Nephron progenitor cell (in vitro differentiated cells): Measurements from ENCODE around the gene SIX2.
A peak's percentile ranks its signal among the peaks of the same experiment; 100 is the strongest.

Experiments
- DNase-seq: peaks from one replicate; pipeline ENCODE4 v3.0.0; 2021
- H3K27ac Mint-ChIP-seq: 2 replicates; pipeline ENCODE4 v1.8.0; 2021; ENCODE audit warnings: mild to moderate bottlenecking, moderate library complexity, mixed read lengths
- H3K27me3 Mint-ChIP-seq: 2 replicates; pipeline ENCODE4 v1.8.0; 2021; ENCODE audit warnings: mild to moderate bottlenecking, low read depth, mixed read lengths; ENCODE audit not compliant: poor library complexity
- H3K36me3 Mint-ChIP-seq: 2 replicates; pipeline ENCODE4 v1.8.0; 2021; ENCODE audit warnings: low read depth, mixed read lengths
- H3K4me1 Mint-ChIP-seq: 2 replicates; pipeline ENCODE4 v1.8.0; 2021; ENCODE audit warnings: mixed read lengths
- H3K4me3 Mint-ChIP-seq: 2 replicates; pipeline ENCODE4 v1.8.0; 2021; ENCODE audit warnings: mild to moderate bottlenecking, moderate library complexity, mixed read lengths
- H3K9me3 Mint-ChIP-seq: 2 replicates; pipeline ENCODE4 v1.8.0; 2021; ENCODE audit warnings: mild to moderate bottlenecking, moderate library complexity, mixed read lengths
- CTCF ChIP-seq: fragments of 200-600 bp; sonication (generic); IDR thresholded peaks from 2 replicates; pipeline ENCODE4 v1.5.0; 2021; ENCODE audit warnings: antibody characterized with exemption

Gene SIX2

GRCh38 chr2:44980751-44981713 lies 28.2 kb downstream of the SIX2 start:
- H3K27ac Mint-ChIP-seq = no peak overlapping the region
- H3K4me1 Mint-ChIP-seq = peaks cover 29% of the 10 kb centered on the region
- H3K9me3 Mint-ChIP-seq = peaks cover 9% of the 10 kb centered on the region
- peaks cover 33% of the 10 kb centered on the region for H3K27me3 Mint-ChIP-seq
- no peaks in the 10 kb centered on the region for H3K36me3 Mint-ChIP-seq
- no peak overlapping the region for H3K4me3 Mint-ChIP-seq
- DNase-seq = no peak
- no peak for TF ChIP-seq CTCF

- TF ChIP-seq CTCF = no peak
- Mint-ChIP-seq H3K27me3 (peaks cover 34% of the 10 kb centered on the region), H3K27ac (no peak overlapping the region)
These were observed 29.7 kb downstream of the SIX2 start for GRCh38 chr2:44979581-44979980.

GRCh38 chr2:44975571-44976450 lies 33.4 kb downstream of the SIX2 start:
- Mint-ChIP-seq H3K4me1 (peaks cover 39% of the 10 kb centered on the region), H3K27me3 (peaks cover 42% of the 10 kb centered on the region), H3K9me3 (no peaks in the 10 kb centered on the region), H3K27ac (no peak overlapping the region), H3K36me3 (no peaks in the 10 kb centered on the region), H3K4me3 (peak overlapping the region; percentile 52)
- DNase-seq = peak; percentile 34
- TF ChIP-seq CTCF = no peak

More at GRCh38 chr2:44979581-44979980, 29.7 kb downstream of the SIX2 start:
- peaks cover 7% of the 10 kb centered on the region for H3K9me3 Mint-ChIP-seq
- no peak for DNase-seq
- peaks cover 34% of the 10 kb centered on the region for H3K4me1 Mint-ChIP-seq
- H3K36me3 Mint-ChIP-seq = no peaks in the 10 kb centered on the region
- H3K4me3 Mint-ChIP-seq = no peak overlapping the region

DNA sequence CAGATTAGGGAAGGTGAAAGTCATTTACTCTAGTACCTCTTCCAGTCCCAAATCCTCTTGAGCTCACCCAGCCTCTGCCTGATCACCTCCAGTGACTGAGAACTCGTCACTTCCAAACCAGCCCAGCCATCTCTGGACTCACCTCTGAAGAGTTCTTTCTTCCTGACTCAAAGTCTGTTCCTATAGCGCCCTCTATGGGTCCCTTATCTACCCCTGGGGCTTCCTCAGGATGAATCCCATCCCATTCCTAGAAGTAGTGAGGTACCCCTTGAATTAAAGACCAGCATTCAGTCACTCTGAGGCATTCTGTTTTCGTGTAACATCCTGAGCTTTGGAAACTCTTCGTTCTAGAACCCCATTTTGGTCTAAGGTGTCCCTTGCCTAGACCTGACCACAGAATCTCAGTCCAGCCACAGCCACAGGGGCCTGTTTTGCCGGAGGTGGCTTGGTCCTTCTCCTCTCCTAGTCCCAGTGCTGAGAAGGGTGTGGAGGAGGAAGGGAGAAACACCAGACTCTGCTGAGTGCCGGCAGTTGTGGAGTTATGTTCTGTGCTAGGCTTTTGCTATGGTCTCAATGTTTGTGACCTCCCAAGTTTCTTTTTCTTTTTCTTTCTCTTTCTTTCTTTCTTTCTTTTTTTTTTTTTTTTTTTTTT lies 35.1 kb downstream of the SIX2 start:
- H3K27ac Mint-ChIP-seq = no peak overlapping the region
- peaks cover 51% of the 10 kb centered on the region for H3K27me3 Mint-ChIP-seq
- no peaks in the 10 kb centered on the region for H3K9me3 Mint-ChIP-seq
- H3K36me3 Mint-ChIP-seq = no peaks in the 10 kb centered on the region
- peaks cover 32% of the 10 kb centered on the region for H3K4me1 Mint-ChIP-seq
- no peak overlapping the region for H3K4me3 Mint-ChIP-seq
- TF ChIP-seq CTCF = peak; percentile 33
- DNase-seq = no peak

DNA sequence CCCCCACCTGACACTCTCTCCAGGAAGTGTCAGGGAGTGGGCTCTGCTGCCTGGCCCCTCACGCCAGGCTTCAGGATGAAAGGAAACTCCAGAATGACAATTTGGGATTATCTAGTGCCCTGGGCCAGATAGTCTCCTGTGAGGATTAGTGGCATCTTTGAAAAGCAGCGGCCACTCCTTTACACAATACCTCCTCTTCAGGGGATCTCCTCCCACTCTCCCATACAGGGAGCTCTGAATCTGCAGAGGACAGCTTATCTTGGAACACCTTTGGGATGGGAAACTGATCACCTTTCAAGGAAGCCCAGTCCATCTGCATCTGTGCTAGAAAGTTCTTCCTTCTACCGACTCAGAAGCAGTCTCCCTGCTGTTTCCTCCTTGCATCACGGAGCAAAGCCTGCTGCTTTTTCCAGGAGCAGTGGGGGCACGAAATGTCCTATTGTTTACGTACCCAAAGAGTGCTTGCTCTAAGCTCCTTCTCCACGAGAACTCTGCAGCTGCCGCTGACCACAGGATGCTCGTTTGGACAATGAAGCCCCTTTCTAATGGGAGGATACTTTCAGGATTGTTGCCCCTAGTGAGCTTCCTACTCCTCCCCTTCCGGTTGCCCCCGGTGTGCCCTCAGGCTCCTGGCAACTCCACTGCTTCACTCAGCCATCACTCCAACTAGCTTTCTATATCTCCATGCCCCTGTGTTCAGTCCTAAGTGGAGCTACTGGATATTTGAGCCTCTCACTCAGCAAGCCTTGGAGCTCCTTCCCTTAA lies 36.3 kb downstream of the SIX2 start:
- Mint-ChIP-seq H3K36me3 (no peaks in the 10 kb centered on the region), H3K9me3 (no peaks in the 10 kb centered on the region), H3K4me1 (peaks cover 32% of the 10 kb centered on the region), H3K27ac (peak overlapping the region; percentile 58), H3K27me3 (peaks cover 50% of the 10 kb centered on the region), H3K4me3 (no peak overlapping the region)
- no peak for DNase-seq
- no peak for TF ChIP-seq CTCF
